Measurements from ENCODE around the gene VAV2. TPM values are rescaled to one million over a fixed set of nuclear protein-coding genes. Genes with fewer than 3 reads are reported as not detected.

VAV2 gene
- total RNA-seq, 2 experiments from 2014 or later: 11.0 to 27.8 TPM

- POLR2A ChIA-PET: no interaction called here
- H3K79me2 ChIP-seq (ENCODE audit: insufficient read depth, low read depth, low read length): no peaks in the 10 kb centered on the region
- peaks cover 16% of the 10 kb centered on the region for H3K4me1 ChIP-seq (ENCODE audit: insufficient read depth, low read length, poor library complexity, severe bottlenecking)
- H3K9me2 ChIP-seq (ENCODE audit: insufficient read depth, low read length): no peaks in the 10 kb centered on the region
- no peaks in the 10 kb centered on the region for H3K9me3 ChIP-seq (ENCODE audit: low read length)
- DNase-seq (ENCODE audit: low spot score): no peak
- no TSS peak for BruUV-seq (replicated peaks)
- no peaks in the 10 kb centered on the region for H3K36me3 ChIP-seq (ENCODE audit: insufficient read depth, low read length)
- no peak overlapping the region for H3K4me2 ChIP-seq (ENCODE audit: low read length)
- no peaks in the 10 kb centered on the region for H4K20me1 ChIP-seq (ENCODE audit: insufficient read depth, low read length)
- CTCF ChIA-PET (ENCODE audit: unreplicated experiment): interaction anchor here (0.5 to 0.6 kb wide), 2 partner anchors 7 to 254 kb away, joined by 3 read pairs; no protein-coding TSS in a partner anchor
- intact Hi-C loops (cut with micrococcal nuclease; ENCODE audit: unreplicated experiment): no loop called here
- H3K4me3 ChIP-seq (ENCODE audit: low read depth, low read length, poor library complexity, severe bottlenecking): no peak overlapping the region
- TF ChIP-seq CTCF (conservative IDR thresholded peaks at IDR 0.05; ENCODE audit: low read length) (no peak), EZH2phosphoT487 (IDR thresholded peaks at IDR 0.05; ENCODE audit: borderline replicate concordance, low read depth, low read length) (no peak)
- no peak overlapping the region for H2AFZ ChIP-seq (ENCODE audit: low read length)
- no peak overlapping the region for H3K27ac ChIP-seq (ENCODE audit: low read depth, low read length, poor library complexity, severe bottlenecking)
These were observed 4.7 kb upstream of the VAV2 start for GRCh38 chr9:133996531-133997520.

GRCh38 chr9:133995012-133995896, 3.1 kb upstream of the VAV2 start:
- intact Hi-C loops (cut with micrococcal nuclease; ENCODE audit: unreplicated experiment): loop anchor here (2.0 kb wide), 1 partner anchor 252 kb away; no protein-coding TSS in a partner anchor
- no peak for TF ChIP-seq CTCF (conservative IDR thresholded peaks at IDR 0.05; ENCODE audit: low read length)
- DNase-seq (ENCODE audit: low spot score): no peak

More at GRCh38 chr9:133995012-133995896, 3.1 kb upstream of the VAV2 start:
- Histone ChIP-seq H3K4me3 (ENCODE audit: low read depth, low read length, poor library complexity, severe bottlenecking) (no peak overlapping the region), H3K36me3 (ENCODE audit: insufficient read depth, low read length) (no peaks in the 10 kb centered on the region), H3K79me2 (ENCODE audit: insufficient read depth, low read depth, low read length) (no peaks in the 10 kb centered on the region), H4K20me1 (ENCODE audit: insufficient read depth, low read length) (0 out of 2 replicates have a peak, but pooled peaks cover 2% of the 10 kb centered on the region), H3K27ac (ENCODE audit: low read depth, low read length, poor library complexity, severe bottlenecking) (no peak overlapping the region), H3K9me3 (ENCODE audit: low read length) (no peaks in the 10 kb centered on the region), H2AFZ (ENCODE audit: low read length) (no peak overlapping the region), H3K4me1 (ENCODE audit: insufficient read depth, low read length, poor library complexity, severe bottlenecking) (peaks cover 22% of the 10 kb centered on the region), H3K9me2 (ENCODE audit: insufficient read depth, low read length) (no peaks in the 10 kb centered on the region), H3K4me2 (ENCODE audit: low read length) (no peak overlapping the region)
- BruUV-seq (replicated peaks): no TSS peak
- ChIA-PET CTCF (ENCODE audit: unreplicated experiment) (interaction anchor here (0.8 to 1.5 kb wide), 4 partner anchors 30 to 213 kb away, joined by 3 to 8 read pairs (median 4); partner anchors contain the start of gene BRD3OS), POLR2A (interaction anchor here (0.6 to 1.1 kb wide), 2 partner anchors 49 to 175 kb away, joined by 3 read pairs; no protein-coding TSS in a partner anchor)
